PC-9 (cell line): Measurements from ENCODE around the gene EPHB1. TPM values are rescaled to one million over a fixed set of nuclear protein-coding genes. Genes with fewer than 3 reads are reported as not detected.

Source experiments
- BruUV-seq: library from RNA; stranded (reverse); fragments of 400-500 nt; replicated peaks from 2 replicates; lab custom pipeline; 2021; lab: Mats Ljungman, UMichigan
- CTCF ChIA-PET: fragments of 300-600 bp; sonication (Branson Sonifier 250); formaldehyde crosslinking; loops from one replicate; lab custom pipeline; 2022; ENCODE audit warnings: antibody characterized with exemption; lab: Charles Lee
- POLR2A ChIA-PET: fragments of 300-600 bp; sonication (Branson Sonifier 250); formaldehyde crosslinking; loops from one replicate; lab custom pipeline; 2022; ENCODE audit warnings: antibody characterized with exemption; ENCODE audit not compliant: unreplicated experiment; lab: Charles Lee
- DNase-seq, 2 experiments: peaks; one replicate each; pipeline versions ENCODE4 v3.0.0 to v3.0.0-alpha.2; 2015 to 2022; ENCODE audit warnings: mixed read lengths in 1 of 2
- H2AFZ ChIP-seq: fragments of 200-600 bp; sonication (generic); 2 replicates; pipeline ENCODE4 v1.8.1; 2017; ENCODE audit warnings: antibody characterized with exemption
- H3F3A ChIP-seq: fragments of 200-600 bp; sonication (generic); 2 replicates; pipeline ENCODE4 v1.8.1; 2017; ENCODE audit warnings: antibody characterized with exemption, mild to moderate bottlenecking, low read depth; ENCODE audit not compliant: insufficient read depth
- H3K27ac ChIP-seq: fragments of 200-600 bp; sonication (generic); 2 replicates; pipeline ENCODE4 v1.6.1; 2016; ENCODE audit warnings: mixed run types
- H3K27me3 ChIP-seq: fragments of 200-600 bp; sonication (generic); 2 replicates; pipeline ENCODE4 v1.6.1; 2016; ENCODE audit warnings: low read depth, mixed run types; ENCODE audit not compliant: insufficient read depth
- H3K36me3 ChIP-seq: fragments of 200-600 bp; sonication (generic); 2 replicates; pipeline ENCODE4 v1.6.1; 2016; ENCODE audit warnings: low read depth, mixed run types
- H3K4me1 ChIP-seq: fragments of 200-600 bp; sonication (generic); replicated peaks from 2 replicates; pipeline ENCODE4 v1.6.1; 2016; ENCODE audit warnings: mixed run types; ENCODE audit not compliant: insufficient read depth
- H3K4me2 ChIP-seq: fragments of 200-600 bp; sonication (generic); 2 replicates; pipeline ENCODE4 v1.6.1; 2017; ENCODE audit warnings: mixed run types
- H3K4me3 ChIP-seq: fragments of 200-600 bp; sonication (generic); 2 replicates; pipeline ENCODE4 v1.6.1; 2016; ENCODE audit warnings: mixed run types
- H3K79me2 ChIP-seq: fragments of 200-600 bp; sonication (generic); 2 replicates; pipeline ENCODE4 v1.6.1; 2017; ENCODE audit warnings: low read depth, mixed run types
- H3K9me2 ChIP-seq: fragments of 200-600 bp; sonication (generic); 2 replicates; pipeline ENCODE4 v1.8.1; 2017; ENCODE audit warnings: mild to moderate bottlenecking; ENCODE audit not compliant: insufficient read depth
- H3K9me3 ChIP-seq: fragments of 200-600 bp; sonication (generic); 2 replicates; pipeline ENCODE4 v1.8.1; 2016; ENCODE audit warnings: low read depth; ENCODE audit not compliant: insufficient read depth
- H4K20me1 ChIP-seq: fragments of 200-600 bp; sonication (generic); 2 replicates; pipeline ENCODE4 v1.8.1; 2017; ENCODE audit not compliant: insufficient read depth
- EZH2 ChIP-seq: fragments of 200-600 bp; sonication (generic); IDR thresholded peaks from 2 replicates; pipeline ENCODE4 v1.8.0; 2017; ENCODE audit warnings: antibody characterized with exemption, low read depth
- intact Hi-C: fragments of 100-400 bp; cut with micrococcal nuclease; formaldehyde crosslinking; loops from one replicate; pipeline ENCODE4 v1.10.0; 2022; ENCODE audit not compliant: unreplicated experiment
- total RNA-seq: library from RNA; stranded (reverse); gene quantifications from 2 replicates; pipeline ENCODE4 v1.2.3, GENCODE V29; 2021
- TF ChIP-seq, protein P1 (sequence below): fragments of 200-600 bp; sonication (generic); conservative IDR thresholded peaks from 2 replicates; pipeline ENCODE4 v1.6.1; 2017; ENCODE audit warnings: mixed run types, antibody characterized with exemption, mild to moderate bottlenecking, moderate library complexity

Gene EPHB1
- total RNA-seq, 1 experiment from 2014 or later: 0.15 TPM

DNA sequence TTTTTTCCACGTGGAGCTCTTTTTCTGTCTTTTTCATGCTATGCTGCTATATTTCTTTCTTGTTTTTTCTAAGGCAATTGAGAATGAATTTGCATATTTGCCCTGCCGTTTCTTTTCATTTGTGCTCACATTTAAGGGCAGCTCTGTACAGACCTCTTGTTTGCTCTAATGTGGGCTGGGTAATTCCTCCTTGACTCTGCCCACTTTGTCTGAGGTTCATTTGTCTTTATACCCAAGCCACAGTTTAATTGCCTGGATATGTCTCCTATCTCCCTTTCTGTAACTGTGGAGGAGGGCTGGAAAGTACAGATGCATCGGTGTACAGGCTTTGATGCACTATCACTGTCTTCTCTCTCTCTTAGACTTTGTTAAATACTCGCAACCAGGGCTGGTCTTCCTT lies 195.9 kb downstream of the EPHB1 start:
- H3K27ac ChIP-seq: no peak overlapping the region
- no TSS peak for BruUV-seq
- POLR2A ChIA-PET: no interaction called here
- DNase-seq: no peak
- no peak overlapping the region for H3K4me2 ChIP-seq
- TF ChIP-seq, protein P1, sequence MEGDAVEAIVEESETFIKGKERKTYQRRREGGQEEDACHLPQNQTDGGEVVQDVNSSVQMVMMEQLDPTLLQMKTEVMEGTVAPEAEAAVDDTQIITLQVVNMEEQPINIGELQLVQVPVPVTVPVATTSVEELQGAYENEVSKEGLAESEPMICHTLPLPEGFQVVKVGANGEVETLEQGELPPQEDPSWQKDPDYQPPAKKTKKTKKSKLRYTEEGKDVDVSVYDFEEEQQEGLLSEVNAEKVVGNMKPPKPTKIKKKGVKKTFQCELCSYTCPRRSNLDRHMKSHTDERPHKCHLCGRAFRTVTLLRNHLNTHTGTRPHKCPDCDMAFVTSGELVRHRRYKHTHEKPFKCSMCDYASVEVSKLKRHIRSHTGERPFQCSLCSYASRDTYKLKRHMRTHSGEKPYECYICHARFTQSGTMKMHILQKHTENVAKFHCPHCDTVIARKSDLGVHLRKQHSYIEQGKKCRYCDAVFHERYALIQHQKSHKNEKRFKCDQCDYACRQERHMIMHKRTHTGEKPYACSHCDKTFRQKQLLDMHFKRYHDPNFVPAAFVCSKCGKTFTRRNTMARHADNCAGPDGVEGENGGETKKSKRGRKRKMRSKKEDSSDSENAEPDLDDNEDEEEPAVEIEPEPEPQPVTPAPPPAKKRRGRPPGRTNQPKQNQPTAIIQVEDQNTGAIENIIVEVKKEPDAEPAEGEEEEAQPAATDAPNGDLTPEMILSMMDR: no peak
- TF ChIP-seq EZH2: no peak
- H3K4me1 ChIP-seq: no peaks in the 10 kb centered on the region
- H3K79me2 ChIP-seq: no peaks in the 10 kb centered on the region
- CTCF ChIA-PET: no interaction called here
- no peak overlapping the region for H3K4me3 ChIP-seq
- no peaks in the 10 kb centered on the region; the same call in 1 of the 2 replicates for H3K9me2 ChIP-seq
- H3K27me3 ChIP-seq: peaks cover 8% of the 10 kb centered on the region; the same call in 1 of the 2 replicates
- H2AFZ ChIP-seq: no peak overlapping the region
- intact Hi-C loops: no loop called here
- no peaks in the 10 kb centered on the region for H3K9me3 ChIP-seq
- no peaks in the 10 kb centered on the region for H4K20me1 ChIP-seq
- no peaks in the 10 kb centered on the region for H3K36me3 ChIP-seq
- H3F3A ChIP-seq: no peaks in the 10 kb centered on the region

DNA sequence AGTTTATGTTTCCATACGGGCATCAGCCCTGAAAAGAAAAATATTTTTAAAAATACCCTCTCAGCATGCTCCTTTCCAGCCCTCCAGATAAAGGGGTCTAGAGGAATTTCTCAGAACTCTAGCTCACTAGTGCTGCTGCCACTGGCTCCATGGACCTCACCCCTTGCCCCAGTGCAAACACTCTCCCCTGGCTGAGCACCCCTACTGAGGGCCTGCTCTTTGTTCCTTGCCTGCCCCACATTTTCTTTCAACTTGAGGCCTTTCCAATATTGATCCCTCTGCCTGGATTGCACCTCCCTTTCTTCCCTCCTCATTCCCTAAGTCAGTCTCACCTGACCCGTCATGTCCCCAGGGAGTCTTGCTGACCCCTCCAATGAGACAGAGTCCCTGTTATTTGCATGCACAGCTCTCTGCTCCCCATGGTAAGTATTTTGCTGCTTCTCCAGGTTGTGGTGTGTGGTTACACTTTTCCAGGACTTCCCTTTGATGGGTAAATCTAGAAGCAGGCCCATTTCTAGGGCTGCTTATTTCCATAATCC lies 196.5 kb downstream of the EPHB1 start:
- Histone ChIP-seq H3K36me3 (no peaks in the 10 kb centered on the region), H3K9me3 (no peaks in the 10 kb centered on the region), H3K4me2 (no peak overlapping the region), H3K27ac (no peak overlapping the region), H3K79me2 (no peaks in the 10 kb centered on the region), H3K4me1 (no peaks in the 10 kb centered on the region), H3K27me3 (peaks cover 8% of the 10 kb centered on the region; the same call in 1 of the 2 replicates), H3K4me3 (no peak overlapping the region), H3K9me2 (no peaks in the 10 kb centered on the region; the same call in 1 of the 2 replicates), H3F3A (no peaks in the 10 kb centered on the region), H4K20me1 (no peaks in the 10 kb centered on the region), H2AFZ (no peak overlapping the region)
- BruUV-seq: no TSS peak
- ChIA-PET CTCF (no interaction called here), POLR2A (no interaction called here)
- no peak for DNase-seq
- intact Hi-C loops: no loop called here
- TF ChIP-seq, protein P1: no peak
- no peak for TF ChIP-seq EZH2

- no peak overlapping the region for H3K4me2 ChIP-seq
- no peaks in the 10 kb centered on the region for H4K20me1 ChIP-seq
- H3K9me3 ChIP-seq: no peaks in the 10 kb centered on the region
- ChIA-PET POLR2A (no interaction called here), CTCF (no interaction called here)
- BruUV-seq: no TSS peak
- H3K27me3 ChIP-seq: peaks cover 10% of the 10 kb centered on the region; the same call in 1 of the 2 replicates
- H3K79me2 ChIP-seq: no peaks in the 10 kb centered on the region
- H2AFZ ChIP-seq: no peak overlapping the region
- no peaks in the 10 kb centered on the region; the same call in 1 of the 2 replicates for H3K9me2 ChIP-seq
- H3K27ac ChIP-seq: no peak overlapping the region
- H3K4me3 ChIP-seq: no peak overlapping the region
- no peaks in the 10 kb centered on the region for H3F3A ChIP-seq
- TF ChIP-seq, protein P1: no peak
- TF ChIP-seq EZH2: no peak
- intact Hi-C loops: no loop called here
- no peak for DNase-seq
- no peaks in the 10 kb centered on the region for H3K36me3 ChIP-seq
- no peaks in the 10 kb centered on the region for H3K4me1 ChIP-seq
Measured at GRCh38 chr3:134992180-134992579, 197.1 kb downstream of the EPHB1 start.
